ENCODE measurements around the gene TBC1D16. TPM values are rescaled to one million over a fixed set of nuclear protein-coding genes. Genes with fewer than 3 reads are reported as not detected.

The TBC1D16 gene
- total RNA-seq, 1 experiment from 2014 or later = 21.1 TPM

DNA sequence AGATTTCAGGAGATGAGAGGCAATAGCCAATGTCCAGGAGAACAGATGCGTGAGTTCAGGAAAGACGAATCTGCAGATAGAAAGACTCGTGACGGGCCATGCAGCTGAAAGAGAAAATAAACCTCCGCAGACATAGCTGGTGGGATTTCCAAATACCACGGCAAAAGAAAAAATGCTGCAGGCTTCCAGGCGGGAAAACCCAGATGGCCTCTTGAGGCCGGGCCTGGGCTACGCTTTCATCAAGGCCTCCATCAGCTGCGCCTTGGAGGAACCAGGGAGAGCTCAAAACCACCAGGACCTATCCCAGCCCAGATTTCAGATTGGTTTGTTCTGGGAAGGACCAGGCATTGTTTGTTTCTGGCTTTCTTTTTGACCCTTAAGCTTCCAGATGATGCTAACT, 17.4 kb upstream of the TBC1D16 start:
- Mint-ChIP-seq H3K9me3 (ENCODE audit: unreplicated experiment) (no peaks in the 10 kb centered on the region), H3K27ac (ENCODE audit: low read depth, unreplicated experiment) (no peak overlapping the region), H3K36me3 (ENCODE audit: insufficient read depth, unreplicated experiment) (no peaks in the 10 kb centered on the region), H3K4me3 (ENCODE audit: unreplicated experiment) (no peak overlapping the region), H3K4me1 (ENCODE audit: insufficient read depth, unreplicated experiment) (no peaks in the 10 kb centered on the region), H3K27me3 (ENCODE audit: insufficient read depth, unreplicated experiment) (no peaks in the 10 kb centered on the region)
- ChIA-PET POLR2A (interaction anchor here (0.5 to 0.6 kb wide), 3 partner anchors 93 to 1831 kb away, joined by 3 read pairs; no protein-coding TSS in a partner anchor), CTCF (no interaction called here)
- intact Hi-C loops (cut with micrococcal nuclease) = no loop called here
- no TSS peak for BruUV-seq (replicated peaks)
- TF ChIP-seq, protein P1, sequence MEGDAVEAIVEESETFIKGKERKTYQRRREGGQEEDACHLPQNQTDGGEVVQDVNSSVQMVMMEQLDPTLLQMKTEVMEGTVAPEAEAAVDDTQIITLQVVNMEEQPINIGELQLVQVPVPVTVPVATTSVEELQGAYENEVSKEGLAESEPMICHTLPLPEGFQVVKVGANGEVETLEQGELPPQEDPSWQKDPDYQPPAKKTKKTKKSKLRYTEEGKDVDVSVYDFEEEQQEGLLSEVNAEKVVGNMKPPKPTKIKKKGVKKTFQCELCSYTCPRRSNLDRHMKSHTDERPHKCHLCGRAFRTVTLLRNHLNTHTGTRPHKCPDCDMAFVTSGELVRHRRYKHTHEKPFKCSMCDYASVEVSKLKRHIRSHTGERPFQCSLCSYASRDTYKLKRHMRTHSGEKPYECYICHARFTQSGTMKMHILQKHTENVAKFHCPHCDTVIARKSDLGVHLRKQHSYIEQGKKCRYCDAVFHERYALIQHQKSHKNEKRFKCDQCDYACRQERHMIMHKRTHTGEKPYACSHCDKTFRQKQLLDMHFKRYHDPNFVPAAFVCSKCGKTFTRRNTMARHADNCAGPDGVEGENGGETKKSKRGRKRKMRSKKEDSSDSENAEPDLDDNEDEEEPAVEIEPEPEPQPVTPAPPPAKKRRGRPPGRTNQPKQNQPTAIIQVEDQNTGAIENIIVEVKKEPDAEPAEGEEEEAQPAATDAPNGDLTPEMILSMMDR (IDR thresholded peaks at IDR 0.05; ENCODE audit: unreplicated experiment) = no peak
- no peak for DNase-seq (ENCODE audit: unreplicated experiment)

DNA sequence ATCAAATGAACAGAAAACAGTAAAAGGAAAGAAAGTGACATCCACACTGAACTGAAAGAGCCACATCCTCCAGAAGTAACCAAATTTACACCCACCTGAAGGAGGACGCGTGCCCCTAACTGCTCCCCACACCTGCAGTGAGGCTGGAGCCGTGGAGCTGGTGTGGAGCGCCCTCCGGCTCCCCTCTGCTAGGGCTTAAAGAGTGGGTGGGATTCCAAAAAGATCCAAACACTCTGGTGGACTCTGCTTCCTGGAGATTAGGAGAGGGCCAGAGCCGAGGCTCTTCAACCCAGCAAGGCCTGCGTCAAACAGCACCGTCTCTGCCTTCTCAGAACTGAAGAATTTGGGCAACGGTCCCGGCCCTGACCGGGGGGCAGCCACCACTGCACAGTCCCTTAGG, 16.0 kb upstream of the TBC1D16 start:
- Mint-ChIP-seq H3K27me3 (ENCODE audit: insufficient read depth, unreplicated experiment) (no peaks in the 10 kb centered on the region), H3K9me3 (ENCODE audit: unreplicated experiment) (no peaks in the 10 kb centered on the region), H3K36me3 (ENCODE audit: insufficient read depth, unreplicated experiment) (no peaks in the 10 kb centered on the region), H3K4me1 (ENCODE audit: insufficient read depth, unreplicated experiment) (no peaks in the 10 kb centered on the region), H3K27ac (ENCODE audit: low read depth, unreplicated experiment) (no peak overlapping the region), H3K4me3 (ENCODE audit: unreplicated experiment) (no peak overlapping the region)
- ChIA-PET CTCF (no interaction called here), POLR2A (no interaction called here)
- TF ChIP-seq, protein P1 (IDR thresholded peaks at IDR 0.05; ENCODE audit: unreplicated experiment) = no peak
- DNase-seq (ENCODE audit: unreplicated experiment) = no peak
- BruUV-seq (replicated peaks) = no TSS peak
- intact Hi-C loops (cut with micrococcal nuclease) = no loop called here

DNA sequence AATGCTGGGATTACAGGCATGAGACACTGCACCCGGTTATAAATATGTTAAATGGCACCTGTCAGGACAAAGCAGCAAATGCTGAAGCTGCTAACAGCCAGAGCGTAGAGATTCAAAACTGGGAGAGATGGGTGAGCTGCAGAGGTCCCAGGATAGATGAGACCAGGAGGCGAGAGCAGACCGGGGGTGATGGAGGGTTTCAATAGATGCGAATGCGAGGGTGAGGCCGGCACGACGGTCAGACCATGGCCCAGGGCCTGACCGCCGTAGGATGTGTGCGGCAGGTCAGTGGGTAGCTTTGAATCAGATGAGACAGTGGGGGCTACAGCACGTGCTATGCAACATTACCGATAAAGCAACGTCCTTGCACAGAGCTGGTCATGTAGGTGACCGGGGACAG, 15.0 kb upstream of the TBC1D16 start:
- DNase-seq (ENCODE audit: unreplicated experiment) = no peak
- TF ChIP-seq, protein P1 (IDR thresholded peaks at IDR 0.05; ENCODE audit: unreplicated experiment) = no peak
- BruUV-seq (replicated peaks) = no TSS peak
- no peak overlapping the region for H3K4me3 Mint-ChIP-seq (ENCODE audit: unreplicated experiment)
- no peaks in the 10 kb centered on the region for H3K4me1 Mint-ChIP-seq (ENCODE audit: insufficient read depth, unreplicated experiment)
- no peaks in the 10 kb centered on the region for H3K36me3 Mint-ChIP-seq (ENCODE audit: insufficient read depth, unreplicated experiment)
- no peaks in the 10 kb centered on the region for H3K9me3 Mint-ChIP-seq (ENCODE audit: unreplicated experiment)
- no peak overlapping the region for H3K27ac Mint-ChIP-seq (ENCODE audit: low read depth, unreplicated experiment)
- POLR2A ChIA-PET = no interaction called here
- CTCF ChIA-PET = no interaction called here
- intact Hi-C loops (cut with micrococcal nuclease) = no loop called here
- no peaks in the 10 kb centered on the region for H3K27me3 Mint-ChIP-seq (ENCODE audit: insufficient read depth, unreplicated experiment)

DNA sequence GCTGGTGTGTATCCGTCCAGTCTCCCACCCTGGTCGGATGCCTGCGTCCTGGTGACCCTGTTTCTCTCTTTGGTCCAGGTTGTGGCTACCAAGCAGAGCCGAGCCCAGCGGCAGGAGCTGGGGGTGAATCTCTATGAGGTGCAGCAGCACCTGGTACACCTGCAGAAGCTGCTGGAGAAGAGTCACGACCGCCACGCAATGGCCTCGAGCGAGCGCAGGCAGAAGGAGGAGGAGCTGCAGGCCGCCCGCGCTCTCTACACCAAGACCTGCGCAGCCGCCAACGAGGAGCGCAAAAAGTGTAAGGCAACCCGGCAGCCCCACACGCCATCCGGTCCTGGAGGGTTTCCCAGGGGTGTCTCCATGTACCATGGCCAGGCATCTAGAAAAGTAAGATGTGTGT, 14.3 kb upstream of the TBC1D16 start:
- Mint-ChIP-seq H3K27me3 (ENCODE audit: insufficient read depth, unreplicated experiment) (no peaks in the 10 kb centered on the region), H3K36me3 (ENCODE audit: insufficient read depth, unreplicated experiment) (no peaks in the 10 kb centered on the region), H3K9me3 (ENCODE audit: unreplicated experiment) (no peaks in the 10 kb centered on the region), H3K27ac (ENCODE audit: low read depth, unreplicated experiment) (no peak overlapping the region), H3K4me3 (ENCODE audit: unreplicated experiment) (no peak overlapping the region), H3K4me1 (ENCODE audit: insufficient read depth, unreplicated experiment) (no peaks in the 10 kb centered on the region)
- intact Hi-C loops (cut with micrococcal nuclease) = no loop called here
- no peak for DNase-seq (ENCODE audit: unreplicated experiment)
- ChIA-PET CTCF (interaction anchor here (0.9 to 1.3 kb wide), 2 partner anchors 32 to 42 kb away, joined by 3 to 6 read pairs; no protein-coding TSS in a partner anchor), POLR2A (no interaction called here)
- no TSS peak for BruUV-seq (replicated peaks)
- TF ChIP-seq, protein P1 (IDR thresholded peaks at IDR 0.05; ENCODE audit: unreplicated experiment) = no peak
